Stomach smooth muscle (tissue), 2 donors: Measurements from ENCODE around the gene ATP6V1F.

Experiments used
- H3K27ac ChIP-seq: one replicate; pipeline ENCODE4 v1.7.0; 2013; ENCODE audit warnings: mild to moderate bottlenecking, low read length, inconsistent platforms
- H3K27me3 ChIP-seq, 2 donors: one replicate each; pipeline ENCODE4 v1.7.0; 2013; ENCODE audit warnings: low read length in 2 of 2; ENCODE audit not compliant: insufficient read depth in 2 of 2, control insufficient read depth in 1 of 2
- H3K36me3 ChIP-seq, 2 donors: one replicate each; pipeline ENCODE4 v1.7.0; 2013; ENCODE audit warnings: low read length in 2 of 2; ENCODE audit not compliant: control insufficient read depth in 2 of 2, insufficient read depth in 2 of 2
- H3K4me1 ChIP-seq: one replicate; pipeline ENCODE4 v1.7.0; 2013; ENCODE audit warnings: low read length; ENCODE audit not compliant: control insufficient read depth, insufficient read depth
- H3K4me3 ChIP-seq, 2 donors: one replicate each; pipeline ENCODE4 v1.7.0; 2013; ENCODE audit warnings: low read length in 2 of 2
- H3K9ac ChIP-seq, 2 donors: one replicate each; pipeline ENCODE4 v1.7.0; 2013; ENCODE audit warnings: low read length in 2 of 2, mild to moderate bottlenecking in 1 of 2
- H3K9me3 ChIP-seq, 2 donors: one replicate each; pipeline ENCODE4 v1.7.0; 2013; ENCODE audit warnings: low read length in 2 of 2; ENCODE audit not compliant: control insufficient read depth in 2 of 2
- donor health status: healthy.
- donor health status: Pancreatic carcinoma.

ATP6V1F gene

GRCh38 chr7:128894101-128894440 is 31.4 kb downstream of the ATP6V1F start:
- H3K27ac ChIP-seq: no peak overlapping the region
- H3K9me3 ChIP-seq: no peaks in the 10 kb centered on the region
- H3K27me3 ChIP-seq: peaks cover 12 to 18% of the 10 kb centered on the region in 2 donors
- H3K4me1 ChIP-seq: no peaks in the 10 kb centered on the region
- no peaks in the 10 kb centered on the region for H3K36me3 ChIP-seq
- H3K4me3 ChIP-seq: no peak overlapping the region
- H3K9ac ChIP-seq: no peak overlapping the region

- Histone ChIP-seq H3K4me1 (no peaks in the 10 kb centered on the region), H3K27me3 (peaks cover 10 to 14% of the 10 kb centered on the region in 2 donors), H3K4me3 (no peak overlapping the region), H3K9ac (no peak overlapping the region), H3K36me3 (no peaks in the 10 kb centered on the region), H3K27ac (no peak overlapping the region), H3K9me3 (no peaks in the 10 kb centered on the region)
These were observed 32.7 kb downstream of the ATP6V1F start for GRCh38 chr7:128895320-128895719.

GRCh38 chr7:128899392-128899791 is 36.7 kb downstream of the ATP6V1F start:
- no peaks in the 10 kb centered on the region for H3K4me1 ChIP-seq
- H3K27ac ChIP-seq: no peak overlapping the region
- H3K9me3 ChIP-seq: no peaks in the 10 kb centered on the region
- no peak overlapping the region for H3K9ac ChIP-seq
- no peaks in the 10 kb centered on the region for H3K36me3 ChIP-seq
- H3K27me3 ChIP-seq: no peaks in the 10 kb centered on the region
- no peak overlapping the region for H3K4me3 ChIP-seq

GRCh38 chr7:128900237-128900636 is 37.6 kb downstream of the ATP6V1F start:
- H3K9ac ChIP-seq: no peak overlapping the region
- no peak overlapping the region for H3K4me3 ChIP-seq
- no peaks in the 10 kb centered on the region for H3K27me3 ChIP-seq
- H3K36me3 ChIP-seq: no peaks in the 10 kb centered on the region
- H3K9me3 ChIP-seq: no peaks in the 10 kb centered on the region
- no peaks in the 10 kb centered on the region for H3K4me1 ChIP-seq
- no peak overlapping the region for H3K27ac ChIP-seq

- peaks cover 3 to 4% of the 10 kb centered on the region in 2 donors for H3K27me3 ChIP-seq
- no peaks in the 10 kb centered on the region for H3K4me1 ChIP-seq
- no peak overlapping the region for H3K9ac ChIP-seq
- no peaks in the 10 kb centered on the region for H3K36me3 ChIP-seq
- H3K27ac ChIP-seq: no peak overlapping the region
- no peaks in the 10 kb centered on the region for H3K9me3 ChIP-seq
- H3K4me3 ChIP-seq: no peak overlapping the region
These were observed 40.3 kb downstream of the ATP6V1F start for GRCh38 chr7:128902761-128903585.

- Histone ChIP-seq H3K4me3 (no peak overlapping the region), H3K9me3 (no peaks in the 10 kb centered on the region), H3K27ac (no peak overlapping the region), H3K27me3 (peaks cover 3 to 4% of the 10 kb centered on the region in 2 donors), H3K9ac (no peak overlapping the region), H3K36me3 (no peaks in the 10 kb centered on the region), H3K4me1 (no peaks in the 10 kb centered on the region)
These were observed 41.1 kb downstream of the ATP6V1F start for GRCh38 chr7:128903621-128904361.

- H3K27ac ChIP-seq: no peak overlapping the region
- H3K9ac ChIP-seq: no peak overlapping the region
- H3K4me3 ChIP-seq: no peak overlapping the region
- H3K36me3 ChIP-seq: no peaks in the 10 kb centered on the region
- no peaks in the 10 kb centered on the region for H3K9me3 ChIP-seq
- H3K27me3 ChIP-seq: peaks cover 3 to 6% of the 10 kb centered on the region in 2 donors
- peaks cover 4% of the 10 kb centered on the region for H3K4me1 ChIP-seq
These were observed 41.9 kb downstream of the ATP6V1F start for GRCh38 chr7:128904381-128905197.

- Histone ChIP-seq H3K4me3 (no peak overlapping the region), H3K27ac (no peak overlapping the region), H3K9ac (no peak overlapping the region), H3K27me3 (peaks cover 11 to 17% of the 10 kb centered on the region in 2 donors), H3K9me3 (no peaks in the 10 kb centered on the region), H3K4me1 (peaks cover 12% of the 10 kb centered on the region), H3K36me3 (no peaks in the 10 kb centered on the region)
These were observed 43.5 kb downstream of the ATP6V1F start for GRCh38 chr7:128906001-128906765.

- no peak overlapping the region for H3K9ac ChIP-seq
- H3K4me1 ChIP-seq: peaks cover 12% of the 10 kb centered on the region
These were observed 44.3 kb downstream of the ATP6V1F start for GRCh38 chr7:128906766-128907559.

More at GRCh38 chr7:128906766-128907559, 44.3 kb downstream of the ATP6V1F start:
- H3K4me3 ChIP-seq: no peak overlapping the region
- no peaks in the 10 kb centered on the region for H3K9me3 ChIP-seq
- no peak overlapping the region for H3K27ac ChIP-seq
- peaks cover 11 to 22% of the 10 kb centered on the region in 2 donors for H3K27me3 ChIP-seq
- no peaks in the 10 kb centered on the region for H3K36me3 ChIP-seq
